Calu3 (cell line): Measurements from ENCODE around the gene TRMT13. TPM values are rescaled to one million over a fixed set of nuclear protein-coding genes. Genes with fewer than 3 reads are reported as not detected.

Experiments
- BruUV-seq: library from RNA; stranded (reverse); fragments of 400-500 nt; replicated peaks from 2 replicates; lab custom pipeline; 2021; lab: Mats Ljungman, UMichigan
- CTCF ChIA-PET: fragments of 300-600 bp; sonication (Branson Sonifier 250); formaldehyde crosslinking; loops from one replicate; lab custom pipeline; 2022; ENCODE audit warnings: antibody characterized with exemption; lab: Charles Lee
- DNase-seq: peaks from one replicate; pipeline ENCODE4 v3.0.0; 2022
- H3K27ac Mint-ChIP-seq: one replicate; pipeline ENCODE4 v1.8.0; 2022; ENCODE audit warnings: mixed read lengths; ENCODE audit not compliant: unreplicated experiment
- H3K27me3 Mint-ChIP-seq: one replicate; pipeline ENCODE4 v1.8.0; 2022; ENCODE audit warnings: mixed read lengths; ENCODE audit not compliant: unreplicated experiment
- H3K36me3 Mint-ChIP-seq: one replicate; pipeline ENCODE4 v1.8.0; 2022; ENCODE audit warnings: mild to moderate bottlenecking, moderate library complexity, mixed read lengths; ENCODE audit not compliant: insufficient read depth, unreplicated experiment
- H3K4me1 Mint-ChIP-seq: one replicate; pipeline ENCODE4 v1.8.0; 2022; ENCODE audit warnings: mild to moderate bottlenecking, low read depth, mixed read lengths; ENCODE audit not compliant: unreplicated experiment
- H3K4me3 Mint-ChIP-seq: one replicate; pipeline ENCODE4 v1.8.0; 2022; ENCODE audit warnings: mild to moderate bottlenecking, low read depth, moderate library complexity, mixed read lengths; ENCODE audit not compliant: unreplicated experiment
- H3K9me3 Mint-ChIP-seq: one replicate; pipeline ENCODE4 v1.8.0; 2022; ENCODE audit warnings: low read depth, mixed read lengths; ENCODE audit not compliant: unreplicated experiment
- intact Hi-C: fragments of 100-400 bp; cut with micrococcal nuclease; formaldehyde crosslinking; loops from one replicate; pipeline ENCODE4 v1.10.0; 2022; ENCODE audit not compliant: unreplicated experiment
- total RNA-seq: library from RNA; stranded (reverse); gene quantifications from 2 replicates; pipeline ENCODE4 v1.2.3, GENCODE V29; 2022
- TF ChIP-seq, protein P1 (sequence below): fragments of 200-600 bp; IDR thresholded peaks from one replicate; pipeline ENCODE4 v1.8.0; 2022; ENCODE audit warnings: antibody characterized with exemption; ENCODE audit not compliant: unreplicated experiment

TRMT13 gene
- total RNA-seq, 1 experiment from 2014 or later = 18.9 TPM

DNA sequence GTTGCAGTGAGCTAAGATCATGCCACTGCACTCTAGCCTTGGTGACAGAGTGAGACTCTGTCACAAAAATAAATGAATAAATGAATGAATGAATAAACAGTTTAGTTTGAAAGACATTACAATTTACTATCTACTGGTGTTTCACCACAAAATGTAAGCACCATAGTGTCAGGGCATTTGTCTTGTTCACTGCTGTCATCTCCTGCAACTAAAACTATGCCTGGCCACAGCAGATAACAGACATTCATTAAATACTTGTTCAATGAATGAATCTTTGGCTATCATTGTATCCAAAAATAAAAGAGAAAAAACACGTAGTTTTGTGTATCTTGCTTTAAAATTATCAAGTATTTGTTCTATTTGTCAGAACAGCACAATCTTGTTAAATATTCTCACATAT lies 32.8 kb upstream of the TRMT13 start:
- Mint-ChIP-seq H3K4me3 (no peak overlapping the region), H3K9me3 (no peaks in the 10 kb centered on the region), H3K27ac (no peak overlapping the region), H3K27me3 (no peaks in the 10 kb centered on the region), H3K36me3 (no peaks in the 10 kb centered on the region), H3K4me1 (no peaks in the 10 kb centered on the region)
- DNase-seq = no peak
- BruUV-seq = no TSS peak
- TF ChIP-seq, protein P1, sequence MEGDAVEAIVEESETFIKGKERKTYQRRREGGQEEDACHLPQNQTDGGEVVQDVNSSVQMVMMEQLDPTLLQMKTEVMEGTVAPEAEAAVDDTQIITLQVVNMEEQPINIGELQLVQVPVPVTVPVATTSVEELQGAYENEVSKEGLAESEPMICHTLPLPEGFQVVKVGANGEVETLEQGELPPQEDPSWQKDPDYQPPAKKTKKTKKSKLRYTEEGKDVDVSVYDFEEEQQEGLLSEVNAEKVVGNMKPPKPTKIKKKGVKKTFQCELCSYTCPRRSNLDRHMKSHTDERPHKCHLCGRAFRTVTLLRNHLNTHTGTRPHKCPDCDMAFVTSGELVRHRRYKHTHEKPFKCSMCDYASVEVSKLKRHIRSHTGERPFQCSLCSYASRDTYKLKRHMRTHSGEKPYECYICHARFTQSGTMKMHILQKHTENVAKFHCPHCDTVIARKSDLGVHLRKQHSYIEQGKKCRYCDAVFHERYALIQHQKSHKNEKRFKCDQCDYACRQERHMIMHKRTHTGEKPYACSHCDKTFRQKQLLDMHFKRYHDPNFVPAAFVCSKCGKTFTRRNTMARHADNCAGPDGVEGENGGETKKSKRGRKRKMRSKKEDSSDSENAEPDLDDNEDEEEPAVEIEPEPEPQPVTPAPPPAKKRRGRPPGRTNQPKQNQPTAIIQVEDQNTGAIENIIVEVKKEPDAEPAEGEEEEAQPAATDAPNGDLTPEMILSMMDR = no peak
- intact Hi-C loops = no loop called here
- CTCF ChIA-PET = no interaction called here

DNA sequence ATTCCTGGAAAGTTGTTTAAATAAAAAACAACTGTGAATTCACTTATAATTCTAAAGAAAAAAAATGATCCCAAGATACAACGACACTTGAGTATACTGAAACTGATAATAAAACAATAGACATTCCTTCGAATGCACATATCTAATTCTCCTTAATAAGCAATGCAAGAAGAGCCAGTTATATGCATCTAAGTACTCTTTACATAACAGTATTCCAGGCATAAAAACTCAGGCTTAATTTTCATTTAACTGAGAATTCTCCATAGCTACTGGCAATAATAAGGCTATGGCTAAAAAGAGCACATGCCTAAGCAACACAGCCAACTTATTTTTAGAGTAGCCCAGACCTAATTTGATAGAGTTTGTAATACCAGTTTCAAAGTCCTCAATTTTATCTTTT lies 31.4 kb upstream of the TRMT13 start:
- CTCF ChIA-PET = no interaction called here
- Mint-ChIP-seq H3K9me3 (no peaks in the 10 kb centered on the region), H3K27ac (no peak overlapping the region), H3K4me3 (no peak overlapping the region), H3K36me3 (peaks cover 2% of the 10 kb centered on the region), H3K4me1 (no peaks in the 10 kb centered on the region), H3K27me3 (no peaks in the 10 kb centered on the region)
- no TSS peak for BruUV-seq
- no peak for DNase-seq
- TF ChIP-seq, protein P1 = no peak
- intact Hi-C loops = no loop called here

DNA sequence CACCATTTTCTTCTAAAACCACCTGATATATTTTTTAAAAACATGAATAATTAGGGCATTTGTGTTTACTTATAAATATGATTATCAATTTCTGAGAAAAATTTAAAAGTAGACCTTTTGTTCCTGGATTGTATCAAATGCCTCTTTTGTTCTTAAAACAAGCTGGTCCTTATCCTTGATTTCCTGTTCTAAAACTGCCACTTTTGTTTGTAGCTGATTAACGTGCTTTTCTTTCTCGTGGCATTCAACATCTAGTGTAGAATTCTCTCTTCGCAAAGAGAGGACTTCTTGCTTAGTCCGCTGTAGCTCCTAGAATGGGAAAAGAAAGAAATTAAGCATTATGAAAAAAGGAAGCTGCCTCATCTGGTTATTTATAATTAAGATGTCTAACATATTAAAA lies 25.3 kb upstream of the TRMT13 start:
- H3K27ac Mint-ChIP-seq = no peak overlapping the region
- H3K9me3 Mint-ChIP-seq = no peaks in the 10 kb centered on the region
- no peak for DNase-seq
- H3K27me3 Mint-ChIP-seq = no peaks in the 10 kb centered on the region
- H3K4me1 Mint-ChIP-seq = no peaks in the 10 kb centered on the region
- H3K36me3 Mint-ChIP-seq = peaks cover 5% of the 10 kb centered on the region
- TF ChIP-seq, protein P1 = no peak
- intact Hi-C loops = no loop called here
- CTCF ChIA-PET = no interaction called here
- no TSS peak for BruUV-seq
- no peak overlapping the region for H3K4me3 Mint-ChIP-seq

- CTCF ChIA-PET = no interaction called here
- no peak overlapping the region for H3K27ac Mint-ChIP-seq
- H3K36me3 Mint-ChIP-seq = peaks cover 5% of the 10 kb centered on the region
- BruUV-seq = no TSS peak
- no peaks in the 10 kb centered on the region for H3K9me3 Mint-ChIP-seq
- H3K4me1 Mint-ChIP-seq = no peaks in the 10 kb centered on the region
- TF ChIP-seq, protein P1 = no peak
- no peak for DNase-seq
- no peaks in the 10 kb centered on the region for H3K27me3 Mint-ChIP-seq
- intact Hi-C loops = no loop called here
- H3K4me3 Mint-ChIP-seq = no peak overlapping the region
Observed at GRCh38 chr1:100109554-100110066, 23.4 kb upstream of the TRMT13 start.
